Measurements from ENCODE around the gene POU4F3. TPM values are rescaled to one million over a fixed set of nuclear protein-coding genes. Genes with fewer than 3 reads are reported as not detected.

POU4F3 gene
- total and polyA plus RNA-seq, 2 of the 8 experiments (the other 6 are each of a cell fraction or from before 2014, with no cell fraction given): 0.09 TPM; not detected in 1

GRCh38 chr5:146331423-146331822 lies 7.2 kb upstream of the POU4F3 start (continued):
- TF ChIP-seq CEBPB (IDR thresholded peaks at IDR 0.05; ENCODE audit: low read depth, low read length) (peak; percentile 84), KDM5A (IDR thresholded peaks at IDR 0.05; ENCODE audit: low read length) (no peak), HDAC2 (IDR thresholded peaks at IDR 0.05; ENCODE audit: borderline replicate concordance in 1 of 2, low read depth in 2 of 2, low read length in 2 of 2) (no peak), TEAD4 (IDR thresholded peaks at IDR 0.05; ENCODE audit: low read depth, low read length) (peak; percentile 85), BCL11A (IDR thresholded peaks at IDR 0.05; ENCODE audit: low read depth in 2 of 2, low read length in 2 of 2) (no peak), TBP (IDR thresholded peaks at IDR 0.05; ENCODE audit: low read depth, low read length) (no peak), SP1 (IDR thresholded peaks at IDR 0.05; ENCODE audit: low read depth, low read length) (peak; percentile 74; the same call in 1 of the 2 replicates), KDM4A (IDR thresholded peaks at IDR 0.05; ENCODE audit: low read depth, low read length, severe bottlenecking) (no peak), RAD21 (IDR thresholded peaks at IDR 0.05 in 1 of 2, conservative IDR thresholded peaks at IDR 0.05 in 1 of 2; ENCODE audit: low read depth in 2 of 2, low read length in 2 of 2) (no peak), MAFK (IDR thresholded peaks at IDR 0.05; ENCODE audit: low read depth, low read length) (no peak), SAP30 (IDR thresholded peaks at IDR 0.05; ENCODE audit: insufficient read depth, insufficient replicate concordance, low read length) (no peak), TAF1 (IDR thresholded peaks at IDR 0.05; ENCODE audit: low read depth, low read length) (no peak), RFX5 (IDR thresholded peaks at IDR 0.05; ENCODE audit: borderline replicate concordance, low read depth, low read length) (no peak)

Data from H1 (cell line).